Ascending aorta (tissue), 2 donors: ENCODE measurements around the gene ZMYND11. TPM values are rescaled to one million over a fixed set of nuclear protein-coding genes. Genes with fewer than 3 reads are reported as not detected.

Source experiments
- DNase-seq, 2 donors: peaks; one replicate each; pipeline ENCODE4 v3.0.0-alpha.2; 2019; ENCODE audit warnings: low spot score in 2 of 2
- H3K27ac ChIP-seq, 2 donors: fragments of 200-600 bp; sonication (generic); one replicate each; pipeline ENCODE4 v1.5.1; 2016 to 2017; ENCODE audit warnings: mild to moderate bottlenecking in 1 of 2
- H3K27me3 ChIP-seq: fragments of 200-600 bp; sonication (generic); one replicate; pipeline ENCODE4 v1.5.1; 2017
- H3K36me3 ChIP-seq, 2 donors: fragments of 200-600 bp; sonication (generic); one replicate each; pipeline ENCODE4 v1.5.1; 2016
- H3K4me1 ChIP-seq, 2 donors: fragments of 200-600 bp; sonication (generic); one replicate each; pipeline ENCODE4 v1.5.1; 2016 to 2017; ENCODE audit warnings: mild to moderate bottlenecking in 1 of 2
- H3K4me3 ChIP-seq, 2 donors: fragments of 200-600 bp; sonication (generic); one replicate each; pipeline ENCODE4 v1.5.1; 2016 to 2017; ENCODE audit warnings: mild to moderate bottlenecking in 1 of 2
- H3K9me3 ChIP-seq, 2 donors: fragments of 200-600 bp; sonication (generic); one replicate each; pipeline ENCODE4 v1.5.1; 2016
- CTCF ChIP-seq, 3 experiments: fragments of 200-600 bp in 2 of 3; fragments of 450-650 bp in 1 of 3; sonication (generic) in 2 of 3; IDR thresholded peaks; one replicate each; pipeline ENCODE4 v1.5.1; 2016 to 2019; ENCODE audit warnings: antibody characterized with exemption in 3 of 3, mild to moderate bottlenecking in 1 of 3, moderate library complexity in 1 of 3
- intact Hi-C: fragments of 100-400 bp; cut with DNase I; formaldehyde crosslinking; loops from one replicate; pipeline ENCODE4 v1.15.1; 2023
- total RNA-seq: library from RNA; depleted of rRNA; stranded (reverse); fragments of >200 nt; gene quantifications from one replicate; pipeline ENCODE4 v1.1.0, GENCODE V29; 2016

ZMYND11 gene
- total RNA-seq, 1 donor from 2014 or later: 29.6 TPM

GRCh38 chr10:95356-96115 lies 39.7 kb upstream of the ZMYND11 start:
- no peak for DNase-seq
- Histone ChIP-seq H3K4me1 (no peaks in the 10 kb centered on the region), H3K36me3 (no peaks in the 10 kb centered on the region), H3K9me3 (peaks cover 0 to 8% of the 10 kb centered on the region in 2 donors), H3K27ac (no peak overlapping the region), H3K4me3 (no peak overlapping the region), H3K27me3 (no peaks in the 10 kb centered on the region)
- TF ChIP-seq CTCF (IDR thresholded peaks at IDR 0.05): no peak
- intact Hi-C loops: no loop called here

GRCh38 chr10:96466-96865 lies 38.8 kb upstream of the ZMYND11 start:
- no peak for TF ChIP-seq CTCF (IDR thresholded peaks at IDR 0.05)
- no peaks in the 10 kb centered on the region for H3K4me1 ChIP-seq
- peaks cover 0 to 8% of the 10 kb centered on the region in 2 donors for H3K9me3 ChIP-seq
- H3K36me3 ChIP-seq: no peaks in the 10 kb centered on the region
- DNase-seq: no peak
- H3K4me3 ChIP-seq: no peak overlapping the region
- intact Hi-C loops: no loop called here
- H3K27ac ChIP-seq: no peak overlapping the region
- no peaks in the 10 kb centered on the region for H3K27me3 ChIP-seq

GRCh38 chr10:104416-104815 lies 30.8 kb upstream of the ZMYND11 start:
- intact Hi-C loops: no loop called here
- no peak for TF ChIP-seq CTCF (IDR thresholded peaks at IDR 0.05)

GRCh38 chr10:104862-105565 lies 30.2 kb upstream of the ZMYND11 start:
- no peaks in the 10 kb centered on the region for H3K36me3 ChIP-seq
- H3K9me3 ChIP-seq: no peaks in the 10 kb centered on the region
- no peak overlapping the region for H3K4me3 ChIP-seq
- DNase-seq: no peak
- no peak for TF ChIP-seq CTCF (IDR thresholded peaks at IDR 0.05)
- intact Hi-C loops: no loop called here
- H3K4me1 ChIP-seq: no peaks in the 10 kb centered on the region
- H3K27me3 ChIP-seq: no peaks in the 10 kb centered on the region
- no peak overlapping the region for H3K27ac ChIP-seq

More at GRCh38 chr10:104416-104815, 30.8 kb upstream of the ZMYND11 start:
- no peaks in the 10 kb centered on the region for H3K36me3 ChIP-seq
- H3K9me3 ChIP-seq: no peaks in the 10 kb centered on the region
- DNase-seq: no peak
- H3K27ac ChIP-seq: no peak overlapping the region
- H3K4me1 ChIP-seq: no peaks in the 10 kb centered on the region
- H3K27me3 ChIP-seq: no peaks in the 10 kb centered on the region
- no peak overlapping the region for H3K4me3 ChIP-seq

- no peaks in the 10 kb centered on the region for H3K4me1 ChIP-seq
- no peaks in the 10 kb centered on the region for H3K27me3 ChIP-seq
- no peaks in the 10 kb centered on the region for H3K36me3 ChIP-seq
- intact Hi-C loops: no loop called here
- no peak overlapping the region for H3K4me3 ChIP-seq
- DNase-seq: no peak
- no peak overlapping the region for H3K27ac ChIP-seq
- no peaks in the 10 kb centered on the region for H3K9me3 ChIP-seq
- no peak for TF ChIP-seq CTCF (IDR thresholded peaks at IDR 0.05)
Observed at GRCh38 chr10:105806-106205, 29.4 kb upstream of the ZMYND11 start.
